ENCODE data around the gene KCNJ5. TPM values are rescaled to one million over a fixed set of nuclear protein-coding genes. Genes with fewer than 3 reads are reported as not detected.

Gene KCNJ5
- total RNA-seq, 1 experiment from 2014 or later: 0.17 TPM

GRCh38 chr11:128968916-128969315 is 77.8 kb downstream of the KCNJ5 start:
- Histone ChIP-seq H3K9ac (ENCODE audit: low read length) (no peak overlapping the region), H2AFZ (ENCODE audit: low read depth, low read length, poor library complexity, severe bottlenecking) (no peak overlapping the region), H3K4me1 (ENCODE audit: control insufficient read depth in 1 of 2, insufficient read depth in 2 of 2, low read length in 2 of 2) (no peaks in the 10 kb centered on the region), H4K20me1 (ENCODE audit: insufficient read depth) (no peaks in the 10 kb centered on the region), H3K9me2 (ENCODE audit: insufficient read depth) (no peaks in the 10 kb centered on the region), H3K27me3 (ENCODE audit: insufficient read depth, low read length) (no peaks in the 10 kb centered on the region), H3K36me3 (ENCODE audit: control insufficient read depth in 1 of 2, insufficient read depth in 2 of 2, low read length in 2 of 2) (peaks cover 5 to 17% of the 10 kb centered on the region in 2 experiments; a peak in 2 of 4 replicates), H3K9me3 (ENCODE audit: control insufficient read depth in 1 of 2, insufficient read depth in 1 of 2, low read depth in 1 of 2, low read length in 2 of 2) (no peaks in the 10 kb centered on the region), H3K4me3 (replicated peaks in 1 of 2; ENCODE audit: low read depth in 1 of 2, low read length in 2 of 2) (no peak overlapping the region), H3K4me2 (ENCODE audit: low read length) (no peak overlapping the region), H3K79me2 (ENCODE audit: insufficient read depth, low read length) (no peaks in the 10 kb centered on the region), H3K27ac (ENCODE audit: low read depth, low read length) (no peak overlapping the region)
- CTCF ChIA-PET: no interaction called here
- DNase-seq (ENCODE audit: low read depth, low spot score) (no peak), ATAC-seq (peak; percentile 61)
- RAD21 ChIA-PET (ENCODE audit: low non-redundant PET in 1 of 2, low total read pairs in 2 of 2, uncharacterized antibody in 2 of 2, unreplicated experiment in 2 of 2): no interaction called here
- POLR2A ChIA-PET: no interaction called here
- no TSS peak for BruUV-seq (replicated peaks)
- intact Hi-C loops (cut with micrococcal nuclease): no loop called here
- TF ChIP-seq POLR2A (IDR thresholded peaks at IDR 0.05; ENCODE audit: borderline replicate concordance, extremely low read depth, insufficient read depth, insufficient read length): no peak
- TF ChIP-seq TCF7L2 (IDR thresholded peaks at IDR 0.05; ENCODE audit: borderline replicate concordance, extremely low read depth, insufficient read depth, insufficient read length): no peak

Other genes starting within 250 kb of the KCNJ5 start
- 0.15 TPM for gene FLI1, start 197.3 kb upstream of the KCNJ5 start, total RNA-seq (2021; ENCODE audit: unreplicated experiment)
- gene KCNJ1, start 24.1 kb upstream of the KCNJ5 start, total RNA-seq (2021; ENCODE audit: unreplicated experiment): 0.15 TPM
- 0.15 TPM for gene TP53AIP1, start 51.5 kb downstream of the KCNJ5 start, total RNA-seq (2021; ENCODE audit: unreplicated experiment)